Loucy (cell line): ENCODE results near the gene KRT80.

ENCODE experiments used
- CTCF ChIP-seq: fragments of 200-600 bp; sonication (generic); conservative IDR thresholded peaks from 2 replicates; pipeline ENCODE4 v1.5.1; 2014; ENCODE audit warnings: mild to moderate bottlenecking, antibody characterized with exemption, low read length
- EZH2phosphoT487 ChIP-seq: fragments of 200-600 bp; IDR thresholded peaks from 2 replicates; pipeline ENCODE4 v1.6.1; 2018; ENCODE audit warnings: antibody characterized with exemption, mild to moderate bottlenecking, moderate library complexity, borderline replicate concordance

DNA sequence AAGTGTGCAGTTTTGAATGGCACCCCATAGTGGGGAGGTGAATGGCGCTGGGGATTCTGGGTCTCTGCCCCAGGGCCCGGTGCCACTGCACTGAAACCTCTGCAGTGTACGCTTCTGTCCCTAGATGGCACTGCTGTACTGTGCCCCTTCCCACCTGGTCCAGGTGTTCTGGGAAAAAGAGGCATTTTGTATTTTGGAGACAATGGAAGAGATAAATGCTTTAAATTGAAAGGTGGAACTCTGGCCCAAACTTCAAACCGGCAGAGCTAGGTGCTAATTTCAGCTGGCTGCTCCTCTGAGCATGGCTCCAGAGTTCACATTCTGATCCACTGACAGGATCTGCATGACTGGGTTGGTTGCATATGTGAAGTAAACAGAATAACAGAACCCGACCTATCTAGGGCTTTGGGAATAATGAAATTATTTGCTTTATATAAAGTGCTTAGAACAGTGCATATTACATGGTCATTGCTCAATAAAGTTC lies 52.2 kb downstream of the KRT80 start:
- TF ChIP-seq CTCF (peak; percentile 93), EZH2phosphoT487 (no peak)
